Omental fat pad (tissue), 4 donors: Measurements from ENCODE around the gene GALNTL6. TPM values are rescaled to one million over a fixed set of nuclear protein-coding genes. Genes with fewer than 3 reads are reported as not detected.

ENCODE experiments used
- ATAC-seq: fragments of 150-250 bp; one replicate; pipeline ENCODE4 v1.9.1; 2016; ENCODE audit warnings: mild to moderate bottlenecking, moderate library complexity; ENCODE audit not compliant: low FRiP score
- DNase-seq: peaks from one replicate; pipeline ENCODE4 v3.0.0-alpha.2; 2019; ENCODE audit warnings: low spot score
- CTCF ChIP-seq, 3 donors: fragments of 450-650 bp; IDR thresholded peaks; one replicate each; pipeline ENCODE4 v1.5.1; 2016 to 2017; ENCODE audit warnings: antibody characterized with exemption in 3 of 3, mild to moderate bottlenecking in 3 of 3, moderate library complexity in 2 of 3
- total RNA-seq, 4 donors: library from RNA; depleted of rRNA; stranded (reverse); fragments of >200 nt; gene quantifications; one replicate each; pipeline ENCODE4 v1.1.0, GENCODE V29; 2016

GALNTL6 gene
- total RNA-seq, 4 donors from 2014 or later = not detected

- ATAC-seq = no peak
- no peak for TF ChIP-seq CTCF (IDR thresholded peaks at IDR 0.05)
- DNase-seq = no peak
Observed at GRCh38 chr4:172514801-172515200, 701.6 kb downstream of the GALNTL6 start.

- DNase-seq = no peak
Observed at GRCh38 chr4:172515266-172515879, 702.2 kb downstream of the GALNTL6 start.

GRCh38 chr4:172517391-172517790 is 704.2 kb downstream of the GALNTL6 start:
- TF ChIP-seq CTCF (IDR thresholded peaks at IDR 0.05) = no peak
- no peak for DNase-seq
- no peak for ATAC-seq

More at GRCh38 chr4:172515266-172515879, 702.2 kb downstream of the GALNTL6 start:
- no peak for ATAC-seq
- TF ChIP-seq CTCF (IDR thresholded peaks at IDR 0.05) = no peak

GRCh38 chr4:172521248-172521647 is 708.0 kb downstream of the GALNTL6 start:
- no peak for TF ChIP-seq CTCF (IDR thresholded peaks at IDR 0.05)

GRCh38 chr4:172521680-172522079 is 708.5 kb downstream of the GALNTL6 start:
- DNase-seq (no peak), ATAC-seq (no peak)
- TF ChIP-seq CTCF (IDR thresholded peaks at IDR 0.05) = no peak

More at GRCh38 chr4:172521248-172521647, 708.0 kb downstream of the GALNTL6 start:
- DNase-seq = no peak
- ATAC-seq = no peak

- DNase-seq = no peak
- no peak for ATAC-seq
- TF ChIP-seq CTCF (IDR thresholded peaks at IDR 0.05) = no peak
Observed at GRCh38 chr4:172543249-172543648, 730.0 kb downstream of the GALNTL6 start.

GRCh38 chr4:172546782-172547181 is 733.6 kb downstream of the GALNTL6 start:
- no peak for TF ChIP-seq CTCF (IDR thresholded peaks at IDR 0.05)

More at GRCh38 chr4:172546782-172547181, 733.6 kb downstream of the GALNTL6 start:
- ATAC-seq (no peak), DNase-seq (no peak)
